Mesodermal cell (in vitro differentiated cells): ENCODE measurements around the gene ARID4B.

ENCODE experiments used
- H3K27ac ChIP-seq: 2 replicates; pipeline ENCODE4 v1.7.0; 2013; ENCODE audit warnings: mild to moderate bottlenecking, low read depth, low read length, moderate library complexity; ENCODE audit not compliant: severe bottlenecking
- H3K36me3 ChIP-seq: 2 replicates; pipeline ENCODE4 v1.7.1; 2013; ENCODE audit warnings: mild to moderate bottlenecking, low read length, moderate library complexity; ENCODE audit not compliant: control insufficient read depth, insufficient read depth
- H3K4me1 ChIP-seq: one replicate; pipeline ENCODE4 v1.7.1; 2013; ENCODE audit warnings: mild to moderate bottlenecking, low read length; ENCODE audit not compliant: insufficient read depth, control insufficient read depth, poor library complexity, severe bottlenecking
- H3K4me3 ChIP-seq: 2 replicates; pipeline ENCODE4 v1.7.0; 2013; ENCODE audit warnings: low read length, control low read depth, mild to moderate bottlenecking; ENCODE audit not compliant: insufficient read depth, poor library complexity, severe bottlenecking; ENCODE audit errors: extremely low read depth
- H3K9me3 ChIP-seq: 2 replicates; pipeline ENCODE4 v1.7.1; 2013; ENCODE audit warnings: mild to moderate bottlenecking, low read length, moderate library complexity; ENCODE audit not compliant: control insufficient read depth
- WGBS, 2 experiments: methylation state at CpG; one replicate each; pipeline ENCODE4 v1.1.5; 2013; ENCODE audit warnings: missing lambda C conversion rate in 2 of 2; ENCODE audit not compliant: insufficient coverage in 2 of 2; 5-methylcytosine and 5-hydroxymethylcytosine counted together

ARID4B gene

GRCh38 chr1:235147269-235147668 is 180.7 kb downstream of the ARID4B start:
- no peak overlapping the region for H3K27ac ChIP-seq
- WGBS, 2 experiments = 80% methylated on average over 3 of the region's 4 CpGs; no CpG with 5 or more reads in 1 of the 2 experiments
- peaks cover 93% of the 10 kb centered on the region for H3K36me3 ChIP-seq
- H3K9me3 ChIP-seq = no peaks in the 10 kb centered on the region
- H3K4me1 ChIP-seq = no peaks in the 10 kb centered on the region
- no peak overlapping the region for H3K4me3 ChIP-seq

- Histone ChIP-seq H3K27ac (no peak overlapping the region), H3K36me3 (peaks cover 85% of the 10 kb centered on the region), H3K4me1 (no peaks in the 10 kb centered on the region), H3K4me3 (no peak overlapping the region), H3K9me3 (no peaks in the 10 kb centered on the region)
- WGBS, 2 experiments = 91 to 100% methylated on average over 3 to 4 of the region's 6 CpGs
Observed at GRCh38 chr1:235145639-235146038, 182.3 kb downstream of the ARID4B start.

- Histone ChIP-seq H3K9me3 (no peaks in the 10 kb centered on the region), H3K4me3 (no peak overlapping the region), H3K27ac (no peak overlapping the region), H3K36me3 (peaks cover 87% of the 10 kb centered on the region), H3K4me1 (no peaks in the 10 kb centered on the region)
- 92 to 95% methylated on average over 4 of the region's 4 CpGs for WGBS, 2 experiments
Observed at GRCh38 chr1:235142991-235143390, 185.0 kb downstream of the ARID4B start.

GRCh38 chr1:235139315-235139714 is 188.7 kb downstream of the ARID4B start:
- peaks cover 81% of the 10 kb centered on the region for H3K36me3 ChIP-seq
- WGBS, 2 experiments = 100% methylated on average over 2 of the region's 5 CpGs

GRCh38 chr1:235138821-235139220 is 189.2 kb downstream of the ARID4B start:
- Histone ChIP-seq H3K36me3 (peaks cover 81% of the 10 kb centered on the region), H3K4me3 (no peak overlapping the region), H3K4me1 (no peaks in the 10 kb centered on the region), H3K27ac (no peak overlapping the region), H3K9me3 (no peaks in the 10 kb centered on the region)
- 93% methylated on average over 2 of the region's 2 CpGs; no CpG with 5 or more reads in 1 of the 2 experiments for WGBS, 2 experiments

More at GRCh38 chr1:235139315-235139714, 188.7 kb downstream of the ARID4B start:
- Histone ChIP-seq H3K27ac (no peak overlapping the region), H3K9me3 (no peaks in the 10 kb centered on the region), H3K4me3 (no peak overlapping the region), H3K4me1 (no peaks in the 10 kb centered on the region)

- peaks cover 80% of the 10 kb centered on the region for H3K36me3 ChIP-seq
- WGBS, 2 experiments = 97 to 100% methylated on average over 3 to 4 of the region's 4 CpGs
Observed at GRCh38 chr1:235136111-235136510, 191.9 kb downstream of the ARID4B start.

GRCh38 chr1:235134171-235134570 is 193.8 kb downstream of the ARID4B start:
- H3K4me3 ChIP-seq = no peak overlapping the region
- peaks cover 73% of the 10 kb centered on the region for H3K36me3 ChIP-seq
- H3K27ac ChIP-seq = no peak overlapping the region
- H3K9me3 ChIP-seq = no peaks in the 10 kb centered on the region
- peaks cover 4% of the 10 kb centered on the region for H3K4me1 ChIP-seq
- 86 to 96% methylated on average over 7 to 10 of the region's 12 CpGs for WGBS, 2 experiments

More at GRCh38 chr1:235136111-235136510, 191.9 kb downstream of the ARID4B start:
- H3K27ac ChIP-seq = no peak overlapping the region
- H3K4me1 ChIP-seq = no peaks in the 10 kb centered on the region
- H3K9me3 ChIP-seq = no peaks in the 10 kb centered on the region
- no peak overlapping the region for H3K4me3 ChIP-seq

GRCh38 chr1:235133086-235133485 is 194.9 kb downstream of the ARID4B start:
- 83 to 100% methylated on average over 1 to 2 of the region's 3 CpGs for WGBS, 2 experiments
- H3K36me3 ChIP-seq = peaks cover 62% of the 10 kb centered on the region
- H3K4me3 ChIP-seq = no peak overlapping the region

GRCh38 chr1:235131961-235132360 is 196.0 kb downstream of the ARID4B start:
- no peak overlapping the region for H3K27ac ChIP-seq
- peaks cover 56% of the 10 kb centered on the region for H3K36me3 ChIP-seq
- WGBS, 2 experiments = 81 to 100% methylated on average over 2 to 4 of the region's 6 CpGs

More at GRCh38 chr1:235133086-235133485, 194.9 kb downstream of the ARID4B start:
- H3K27ac ChIP-seq = no peak overlapping the region
- H3K9me3 ChIP-seq = no peaks in the 10 kb centered on the region
- H3K4me1 ChIP-seq = peaks cover 4% of the 10 kb centered on the region

GRCh38 chr1:235130766-235131270 is 197.2 kb downstream of the ARID4B start:
- peaks cover 57% of the 10 kb centered on the region for H3K36me3 ChIP-seq
- WGBS, 2 experiments = 97 to 98% methylated on average over 6 of the region's 7 CpGs
- H3K4me1 ChIP-seq = peaks cover 4% of the 10 kb centered on the region
- no peaks in the 10 kb centered on the region for H3K9me3 ChIP-seq
- no peak overlapping the region for H3K27ac ChIP-seq
- no peak overlapping the region for H3K4me3 ChIP-seq

More at GRCh38 chr1:235131961-235132360, 196.0 kb downstream of the ARID4B start:
- no peak overlapping the region for H3K4me3 ChIP-seq
- no peaks in the 10 kb centered on the region for H3K9me3 ChIP-seq
- H3K4me1 ChIP-seq = peaks cover 4% of the 10 kb centered on the region

- WGBS, 2 experiments = 78 to 95% methylated on average over 1 to 4 of the region's 4 CpGs
- peaks cover 57% of the 10 kb centered on the region for H3K36me3 ChIP-seq
Observed at GRCh38 chr1:235129774-235130570, 198.0 kb downstream of the ARID4B start.

More at GRCh38 chr1:235129774-235130570, 198.0 kb downstream of the ARID4B start:
- Histone ChIP-seq H3K4me3 (no peak overlapping the region), H3K9me3 (no peaks in the 10 kb centered on the region), H3K4me1 (peaks cover 4% of the 10 kb centered on the region), H3K27ac (no peak overlapping the region)
